ENCODE measurements around the gene RPL23.

- TF ChIP-seq NRF1 (conservative IDR thresholded peaks at IDR 0.05 in 1 of 2, IDR thresholded peaks at IDR 0.05 in 1 of 2) (no peak), ZBTB33 (CRISPR knock-in tag; IDR thresholded peaks at IDR 0.05) (no peak), HDAC2 (IDR thresholded peaks at IDR 0.05) (no peak; the same call in 1 of the 2 replicates), NONO (IDR thresholded peaks at IDR 0.05; ENCODE audit: low read depth in 2 of 2, low read length in 1 of 2) (no peak), RFX5 (IDR thresholded peaks at IDR 0.05; ENCODE audit: low read depth, low read length) (no peak), POLR2AphosphoS5 (IDR thresholded peaks at IDR 0.05; ENCODE audit: control insufficient read depth, insufficient read depth, low read depth, low read length) (0 out of 2 replicates have a peak, but pooled peaks have one; percentile 48), ESRRB (CRISPR knock-in tag; IDR thresholded peaks at IDR 0.05; ENCODE audit: borderline replicate concordance) (no peak)
- TF ChIP-seq, protein P1, sequence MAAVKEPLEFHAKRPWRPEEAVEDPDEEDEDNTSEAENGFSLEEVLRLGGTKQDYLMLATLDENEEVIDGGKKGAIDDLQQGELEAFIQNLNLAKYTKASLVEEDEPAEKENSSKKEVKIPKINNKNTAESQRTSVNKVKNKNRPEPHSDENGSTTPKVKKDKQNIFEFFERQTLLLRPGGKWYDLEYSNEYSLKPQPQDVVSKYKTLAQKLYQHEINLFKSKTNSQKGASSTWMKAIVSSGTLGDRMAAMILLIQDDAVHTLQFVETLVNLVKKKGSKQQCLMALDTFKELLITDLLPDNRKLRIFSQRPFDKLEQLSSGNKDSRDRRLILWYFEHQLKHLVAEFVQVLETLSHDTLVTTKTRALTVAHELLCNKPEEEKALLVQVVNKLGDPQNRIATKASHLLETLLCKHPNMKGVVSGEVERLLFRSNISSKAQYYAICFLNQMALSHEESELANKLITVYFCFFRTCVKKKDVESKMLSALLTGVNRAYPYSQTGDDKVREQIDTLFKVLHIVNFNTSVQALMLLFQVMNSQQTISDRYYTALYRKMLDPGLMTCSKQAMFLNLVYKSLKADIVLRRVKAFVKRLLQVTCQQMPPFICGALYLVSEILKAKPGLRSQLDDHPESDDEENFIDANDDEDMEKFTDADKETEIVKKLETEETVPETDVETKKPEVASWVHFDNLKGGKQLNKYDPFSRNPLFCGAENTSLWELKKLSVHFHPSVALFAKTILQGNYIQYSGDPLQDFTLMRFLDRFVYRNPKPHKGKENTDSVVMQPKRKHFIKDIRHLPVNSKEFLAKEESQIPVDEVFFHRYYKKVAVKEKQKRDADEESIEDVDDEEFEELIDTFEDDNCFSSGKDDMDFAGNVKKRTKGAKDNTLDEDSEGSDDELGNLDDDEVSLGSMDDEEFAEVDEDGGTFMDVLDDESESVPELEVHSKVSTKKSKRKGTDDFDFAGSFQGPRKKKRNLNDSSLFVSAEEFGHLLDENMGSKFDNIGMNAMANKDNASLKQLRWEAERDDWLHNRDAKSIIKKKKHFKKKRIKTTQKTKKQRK (IDR thresholded peaks at IDR 0.05; ENCODE audit: borderline replicate concordance, low read depth, low read length): no peak
- TF ChIP-seq, protein P2, sequence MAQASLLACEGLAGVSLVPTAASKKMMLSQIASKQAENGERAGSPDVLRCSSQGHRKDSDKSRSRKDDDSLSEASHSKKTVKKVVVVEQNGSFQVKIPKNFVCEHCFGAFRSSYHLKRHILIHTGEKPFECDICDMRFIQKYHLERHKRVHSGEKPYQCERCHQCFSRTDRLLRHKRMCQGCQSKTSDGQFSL (CRISPR knock-in tag; IDR thresholded peaks at IDR 0.05): no peak
- TF ChIP-seq, protein P2 (tag; IDR thresholded peaks at IDR 0.05): 0 out of 4 replicates have a peak, but pooled peaks of 1 of the 2 experiments have one; percentile 31
Observed at GRCh38 chr17:38870259-38871165, 17.0 kb upstream of the RPL23 start.
